HG03025 (cell line): ENCODE measurements around the gene MAP3K8.

Experiments used
- ATAC-seq: cut with Tn5 transposase; IDR thresholded peaks from one replicate; pipeline ENCODE4 v1.9.1; 2021; ENCODE audit warnings: mild to moderate bottlenecking, moderate library complexity; ENCODE audit not compliant: unreplicated experiment, low FRiP score

MAP3K8 gene

DNA sequence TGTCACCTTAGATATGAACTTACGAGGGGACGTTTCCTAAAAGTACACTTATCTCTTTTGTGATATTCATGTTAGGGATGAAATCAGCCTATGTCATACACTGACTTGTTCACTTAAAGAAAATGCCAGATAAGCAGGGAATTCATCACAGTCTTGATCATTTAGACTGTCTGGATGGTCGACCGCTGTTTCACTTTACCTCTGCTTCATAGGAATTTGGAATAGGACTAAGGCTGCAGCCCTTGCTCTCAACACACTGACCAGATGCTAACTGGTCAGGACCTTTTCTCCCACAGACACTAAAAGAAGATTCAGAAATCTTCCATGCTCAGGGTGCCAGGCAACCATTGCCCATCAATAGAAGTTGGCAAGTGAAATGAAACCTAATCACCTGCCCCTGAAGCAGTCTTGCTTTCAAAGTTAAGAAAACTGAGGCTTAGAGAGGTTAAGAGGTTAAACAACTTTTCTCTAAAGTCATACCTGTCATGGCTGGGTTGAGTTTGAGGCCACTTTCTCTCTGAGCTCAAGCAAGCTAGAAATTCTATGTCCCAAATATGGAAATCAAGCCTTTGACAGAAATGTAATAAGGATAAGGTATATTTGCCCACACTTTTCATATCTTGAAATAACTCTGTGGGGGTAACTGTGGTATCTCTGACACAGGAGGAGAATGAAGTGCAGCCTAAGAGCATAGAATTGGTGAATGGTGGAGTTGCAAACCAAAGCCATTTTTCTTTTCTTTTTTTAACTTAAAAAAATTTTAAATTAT lies 77.1 kb downstream of the MAP3K8 start:
- peak; percentile 28 for ATAC-seq
